Measurements from ENCODE around the gene CEP135.
A peak's percentile ranks its signal among the peaks of the same experiment; 100 is the strongest.
"Not testable (repeated sequence)": the region's sequence is repeated elsewhere in the genome, so short reads cannot be mapped to it uniquely, and the experiment has no call there.

The CEP135 gene

DNA sequence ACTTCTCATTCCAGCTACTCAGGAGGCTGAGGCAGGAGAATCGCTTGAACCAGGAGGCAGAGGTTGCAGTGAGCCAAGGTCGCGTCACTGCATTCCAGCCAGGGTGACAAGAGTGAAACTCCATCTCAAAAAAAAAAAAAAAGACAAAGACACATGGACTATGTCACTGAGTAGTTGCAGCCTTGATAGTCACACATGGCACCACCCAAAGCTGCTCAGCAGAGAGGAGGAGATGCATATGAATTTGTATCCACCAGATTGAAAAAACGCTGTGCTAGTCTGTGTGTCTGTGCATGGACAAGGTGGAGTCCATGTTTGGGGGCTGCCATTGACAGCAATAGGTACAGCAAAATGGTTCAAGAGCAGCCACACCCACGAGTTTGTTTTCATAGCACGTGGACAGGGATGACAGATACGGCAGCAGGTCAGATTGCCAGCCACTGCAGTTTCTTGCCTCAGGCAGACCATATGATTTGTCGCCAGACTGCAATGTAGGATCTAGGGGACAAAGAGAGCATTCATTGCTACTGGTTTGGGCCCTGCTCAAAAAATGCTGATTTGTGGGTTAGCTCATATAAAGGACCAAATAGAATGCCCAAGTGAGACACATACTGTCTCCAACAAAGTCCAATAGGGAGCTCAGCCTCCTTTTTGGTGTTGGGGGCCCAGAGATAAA lies 89.9 kb downstream of the CEP135 start:
- DNase-seq, result no peak

- no peak for DNase-seq
Observed at GRCh38 chr4:56040842-56041241, 92.1 kb downstream of the CEP135 start.

- DNase-seq, result no peak
Observed at GRCh38 chr4:56042225-56042624, 93.5 kb downstream of the CEP135 start.

- no peak for DNase-seq
Observed at GRCh38 chr4:56048383-56048701, 99.6 kb downstream of the CEP135 start.

GRCh38 chr4:56048702-56049431 lies 100.1 kb downstream of the CEP135 start:
- peak; percentile 66 for DNase-seq

DNA sequence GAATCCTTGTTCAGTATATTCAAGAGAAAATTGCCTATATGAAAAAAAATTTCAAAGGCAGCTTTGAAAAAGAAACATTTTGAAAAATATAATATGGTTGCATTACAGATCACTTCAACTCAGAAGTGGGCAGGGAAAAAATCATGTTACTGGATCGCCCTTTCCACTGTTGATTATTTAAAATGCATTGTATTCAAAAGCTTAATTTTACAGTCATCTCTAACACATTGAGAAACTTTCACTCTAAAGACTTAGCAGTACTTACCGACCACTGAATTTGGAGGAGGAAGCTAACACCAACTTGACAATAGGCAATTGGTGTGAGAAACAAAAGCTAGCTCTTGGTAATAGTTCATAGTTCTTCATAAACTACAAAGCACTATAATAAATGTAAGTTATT lies 101.9 kb downstream of the CEP135 start:
- no peak for DNase-seq

DNA sequence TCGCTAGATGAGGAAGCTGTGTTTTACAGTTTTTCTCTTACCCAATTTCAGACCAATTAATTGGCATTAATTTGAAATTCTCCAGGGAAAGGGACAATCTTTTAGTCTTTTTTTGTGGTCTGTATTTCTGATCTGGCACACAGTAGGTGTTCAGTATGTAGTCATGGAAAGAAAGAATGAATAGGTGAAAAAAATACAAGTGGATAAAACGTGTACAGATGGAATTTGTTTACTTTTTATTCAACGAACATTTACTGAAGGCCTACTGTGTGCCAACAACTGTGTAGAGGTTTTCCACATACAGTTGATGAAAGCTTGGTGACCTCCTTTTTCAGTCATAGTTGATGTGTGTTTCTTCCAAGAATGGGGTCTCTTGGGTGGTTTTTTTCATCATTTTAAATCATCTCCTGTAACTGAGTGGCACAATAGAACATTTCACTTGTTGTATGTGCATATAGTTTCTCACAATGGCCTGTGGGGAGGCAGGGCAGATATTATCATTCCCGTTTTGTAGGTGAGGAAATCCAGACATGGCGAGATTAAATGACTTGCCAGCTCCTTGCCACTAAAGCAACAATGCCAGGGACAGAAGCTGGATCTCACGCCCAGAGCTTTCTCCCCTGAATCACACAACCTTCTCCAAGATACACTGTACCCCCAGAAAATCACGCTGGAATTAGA lies 102.4 kb downstream of the CEP135 start:
- no peak for DNase-seq

- DNase-seq, result no peak
Observed at GRCh38 chr4:56051710-56052075, 102.9 kb downstream of the CEP135 start.

- no peak for DNase-seq
Observed at GRCh38 chr4:56052481-56052880, 103.7 kb downstream of the CEP135 start.

GRCh38 chr4:56052966-56053365 lies 104.2 kb downstream of the CEP135 start:
- no peak for DNase-seq

GRCh38 chr4:56055027-56055977 lies 106.6 kb downstream of the CEP135 start:
- DNase-seq, result no peak

DNA sequence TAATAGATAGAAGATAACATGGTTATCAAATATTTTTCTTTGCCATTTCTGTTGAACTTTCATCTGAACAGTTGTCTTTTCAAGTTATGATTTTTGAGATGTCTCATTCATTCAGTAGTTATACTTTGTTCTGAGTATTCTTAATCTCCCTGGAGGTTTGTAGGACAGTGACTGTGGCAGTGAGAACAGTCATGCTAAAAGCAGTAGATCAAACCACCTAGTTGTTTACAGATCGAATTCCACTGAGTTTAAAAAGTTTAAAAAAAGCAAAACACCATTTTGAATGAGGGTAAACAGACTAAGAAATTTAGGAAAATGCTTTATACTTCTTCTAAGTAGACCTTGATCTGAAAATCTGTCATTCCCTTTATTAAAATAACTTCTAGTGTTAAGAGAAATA lies 107.2 kb downstream of the CEP135 start:
- DNase-seq, result no peak

- DNase-seq, result no peak
Observed at GRCh38 chr4:56058555-56058954, 109.8 kb downstream of the CEP135 start.

GRCh38 chr4:56060036-56060435 lies 111.3 kb downstream of the CEP135 start:
- DNase-seq, result no peak

GRCh38 chr4:56062106-56062505 lies 113.4 kb downstream of the CEP135 start:
- DNase-seq, result no peak

DNA sequence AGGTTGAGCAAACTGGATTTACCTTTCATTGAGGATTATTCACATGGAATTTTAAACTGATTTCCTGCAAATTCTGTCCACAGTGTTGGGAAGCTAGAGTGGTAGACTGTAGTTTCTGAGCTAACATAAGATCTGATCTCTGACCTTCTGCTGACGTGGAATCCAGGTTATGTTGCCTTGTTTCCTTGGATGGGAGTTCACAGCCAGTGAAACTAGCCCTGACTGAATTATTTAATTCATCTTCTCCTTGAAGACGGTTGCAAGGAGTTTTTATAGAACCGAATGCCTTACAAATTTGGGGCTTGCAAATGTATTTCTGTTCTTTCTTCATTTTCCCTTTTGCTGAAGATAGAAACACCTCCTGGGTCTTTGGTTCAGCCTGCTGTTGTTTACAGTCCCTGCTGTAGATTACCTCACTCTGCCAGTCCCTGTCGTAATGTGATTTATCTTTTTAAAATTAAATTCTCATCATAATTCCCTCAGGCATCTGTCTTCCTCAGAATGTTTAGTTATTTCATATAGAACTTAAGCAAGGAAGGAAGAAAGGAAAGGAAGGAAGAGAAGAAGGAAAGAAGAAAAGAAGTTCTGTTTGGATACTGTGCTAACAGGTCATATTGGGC lies 113.9 kb downstream of the CEP135 start:
- DNase-seq, result no peak

DNA sequence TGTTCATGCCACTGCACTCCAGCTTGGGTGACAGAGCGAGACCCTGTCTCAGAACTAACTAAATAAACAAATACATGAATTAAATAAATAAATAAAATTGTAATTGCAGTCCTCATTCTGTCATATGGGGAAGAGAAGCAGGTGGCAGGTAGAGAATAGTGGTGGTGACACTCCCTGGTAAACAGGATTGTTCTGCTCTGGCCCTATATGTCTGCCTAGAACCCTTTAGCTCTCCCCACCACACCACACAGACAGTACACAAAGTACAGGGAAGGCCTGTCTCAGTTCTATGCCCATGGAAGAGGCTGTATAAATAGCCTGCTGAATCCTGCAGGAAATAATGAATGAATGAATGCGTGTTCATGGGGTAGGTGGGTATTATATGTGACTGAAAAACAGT lies 117.7 kb downstream of the CEP135 start:
- DNase-seq, result no peak

DNA sequence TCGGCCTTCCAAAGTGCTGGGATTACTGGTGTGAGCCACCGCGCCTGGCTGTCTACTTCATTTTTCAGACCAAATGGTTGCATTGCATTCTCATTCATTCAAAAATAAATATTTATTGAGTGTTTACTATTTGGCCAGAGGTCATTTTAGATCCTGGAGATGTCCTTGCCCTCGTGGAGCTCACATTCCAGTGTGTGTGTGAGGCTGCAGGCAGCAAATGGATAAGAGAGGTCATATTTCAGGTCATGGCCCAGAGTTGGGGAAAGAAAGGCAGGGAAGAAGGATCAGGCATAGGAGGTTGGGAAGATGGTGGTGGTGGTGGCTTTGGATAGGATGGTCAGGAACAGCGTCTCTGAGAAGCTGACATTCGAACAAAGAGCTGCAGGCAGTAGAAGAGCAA lies 119.1 kb downstream of the CEP135 start:
- DNase-seq, result no peak

GRCh38 chr4:56072730-56073129 lies 124.0 kb downstream of the CEP135 start:
- DNase-seq, result not testable (repeated sequence)

- DNase-seq, result no peak
Observed at GRCh38 chr4:56077676-56078075, 128.9 kb downstream of the CEP135 start.

DNA sequence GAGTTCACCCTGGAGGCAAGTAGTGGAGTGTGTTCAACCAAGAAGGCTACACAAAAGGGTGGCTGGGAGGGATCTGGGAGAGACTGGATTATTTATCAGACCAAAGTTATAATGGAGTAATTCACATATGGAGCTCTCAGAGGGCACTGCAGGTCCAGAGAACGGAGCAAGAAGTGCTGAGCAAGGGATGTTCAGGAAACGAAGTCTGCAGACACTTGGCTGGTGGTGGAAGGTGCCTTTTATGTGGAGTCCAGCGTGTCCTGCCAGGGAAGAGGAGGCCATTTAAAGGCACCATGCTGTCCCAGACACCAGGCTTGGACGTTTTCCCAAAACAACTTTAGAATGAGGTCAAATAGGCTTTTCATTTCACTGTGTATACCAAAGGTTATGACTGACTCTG lies 130.1 kb downstream of the CEP135 start:
- DNase-seq, result no peak

DNA sequence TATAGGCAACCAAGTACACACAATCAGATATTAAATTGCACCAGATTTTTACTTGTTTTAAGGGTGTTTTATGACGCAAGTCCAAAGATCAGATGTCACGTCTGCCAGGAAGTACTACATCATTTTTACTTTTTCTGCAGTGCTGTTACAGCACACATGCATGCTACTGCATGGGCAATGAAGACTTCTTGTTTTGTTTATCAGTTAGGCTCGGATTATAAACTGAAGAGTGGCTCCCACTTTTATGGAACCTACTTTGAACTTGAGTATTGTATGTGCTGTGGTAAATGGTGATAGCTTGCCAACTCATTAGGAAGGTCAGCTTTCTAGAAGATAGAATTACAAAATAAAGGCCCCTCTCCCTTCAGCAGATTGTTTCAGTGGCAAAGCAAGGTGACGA lies 131.6 kb downstream of the CEP135 start:
- no peak for DNase-seq
